ENCODE data around the gene NPHP3. TPM values are rescaled to one million over a fixed set of nuclear protein-coding genes. Genes with fewer than 3 reads are reported as not detected.

NPHP3 gene, protein sequence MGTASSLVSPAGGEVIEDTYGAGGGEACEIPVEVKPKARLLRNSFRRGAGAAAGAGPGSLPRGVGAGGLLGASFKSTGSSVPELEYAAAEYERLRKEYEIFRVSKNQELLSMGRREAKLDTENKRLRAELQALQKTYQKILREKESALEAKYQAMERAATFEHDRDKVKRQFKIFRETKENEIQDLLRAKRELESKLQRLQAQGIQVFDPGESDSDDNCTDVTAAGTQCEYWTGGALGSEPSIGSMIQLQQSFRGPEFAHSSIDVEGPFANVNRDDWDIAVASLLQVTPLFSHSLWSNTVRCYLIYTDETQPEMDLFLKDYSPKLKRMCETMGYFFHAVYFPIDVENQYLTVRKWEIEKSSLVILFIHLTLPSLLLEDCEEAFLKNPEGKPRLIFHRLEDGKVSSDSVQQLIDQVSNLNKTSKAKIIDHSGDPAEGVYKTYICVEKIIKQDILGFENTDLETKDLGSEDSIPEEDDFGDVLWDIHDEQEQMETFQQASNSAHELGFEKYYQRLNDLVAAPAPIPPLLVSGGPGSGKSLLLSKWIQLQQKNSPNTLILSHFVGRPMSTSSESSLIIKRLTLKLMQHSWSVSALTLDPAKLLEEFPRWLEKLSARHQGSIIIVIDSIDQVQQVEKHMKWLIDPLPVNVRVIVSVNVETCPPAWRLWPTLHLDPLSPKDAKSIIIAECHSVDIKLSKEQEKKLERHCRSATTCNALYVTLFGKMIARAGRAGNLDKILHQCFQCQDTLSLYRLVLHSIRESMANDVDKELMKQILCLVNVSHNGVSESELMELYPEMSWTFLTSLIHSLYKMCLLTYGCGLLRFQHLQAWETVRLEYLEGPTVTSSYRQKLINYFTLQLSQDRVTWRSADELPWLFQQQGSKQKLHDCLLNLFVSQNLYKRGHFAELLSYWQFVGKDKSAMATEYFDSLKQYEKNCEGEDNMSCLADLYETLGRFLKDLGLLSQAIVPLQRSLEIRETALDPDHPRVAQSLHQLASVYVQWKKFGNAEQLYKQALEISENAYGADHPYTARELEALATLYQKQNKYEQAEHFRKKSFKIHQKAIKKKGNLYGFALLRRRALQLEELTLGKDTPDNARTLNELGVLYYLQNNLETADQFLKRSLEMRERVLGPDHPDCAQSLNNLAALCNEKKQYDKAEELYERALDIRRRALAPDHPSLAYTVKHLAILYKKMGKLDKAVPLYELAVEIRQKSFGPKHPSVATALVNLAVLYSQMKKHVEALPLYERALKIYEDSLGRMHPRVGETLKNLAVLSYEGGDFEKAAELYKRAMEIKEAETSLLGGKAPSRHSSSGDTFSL (N-terminal part only)
- total RNA-seq (2022; extraction: Qiagen RNA extraction), result 6.6 to 8.9 TPM (median 8.6 TPM) in 5 replicates

DNA sequence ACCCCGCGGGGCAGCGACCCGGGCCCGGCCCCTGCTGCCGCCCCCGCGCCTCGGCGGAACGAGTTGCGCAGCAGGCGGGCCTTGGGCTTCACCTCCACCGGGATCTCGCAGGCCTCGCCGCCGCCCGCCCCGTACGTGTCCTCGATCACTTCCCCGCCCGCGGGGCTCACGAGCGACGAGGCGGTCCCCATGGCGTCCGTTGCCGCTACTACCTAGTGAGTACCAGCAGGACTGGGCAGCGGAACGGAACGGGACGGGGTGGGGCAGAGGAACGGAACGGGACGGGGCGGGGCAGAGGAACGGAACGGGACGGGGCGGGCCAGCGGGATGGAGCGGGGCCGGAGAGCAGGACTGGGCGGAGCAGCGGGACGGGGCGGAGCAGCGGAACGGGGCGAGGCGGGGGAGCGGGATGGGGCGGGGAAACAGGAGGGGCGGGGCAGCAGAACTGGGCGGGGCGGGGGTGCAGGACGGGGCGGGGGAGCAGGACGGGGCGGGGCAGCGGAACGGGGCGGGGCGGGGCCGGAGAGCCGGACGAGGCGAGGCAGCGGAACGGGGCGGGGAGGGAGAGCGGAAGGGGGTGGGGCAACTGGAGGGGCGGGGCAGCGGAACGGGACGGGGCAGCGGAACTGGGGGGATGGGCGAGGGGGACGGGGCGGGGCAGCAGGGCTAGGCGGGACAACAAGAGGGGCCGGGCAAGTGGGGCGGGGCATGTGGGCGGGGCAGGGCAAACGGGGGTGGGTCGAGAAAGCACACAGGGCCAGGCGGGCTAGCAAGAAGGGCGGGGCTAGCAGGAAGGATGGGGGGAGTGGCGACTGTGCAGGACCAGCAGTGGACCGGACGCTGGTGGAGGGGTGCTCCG is at the start of gene NPHP3:
Gene NPHP3, minus strand, starts transcription at position 245 of the 859 bp plus-strand sequence. Its CDS starts 54 bp downstream, at position 191.

DNA sequence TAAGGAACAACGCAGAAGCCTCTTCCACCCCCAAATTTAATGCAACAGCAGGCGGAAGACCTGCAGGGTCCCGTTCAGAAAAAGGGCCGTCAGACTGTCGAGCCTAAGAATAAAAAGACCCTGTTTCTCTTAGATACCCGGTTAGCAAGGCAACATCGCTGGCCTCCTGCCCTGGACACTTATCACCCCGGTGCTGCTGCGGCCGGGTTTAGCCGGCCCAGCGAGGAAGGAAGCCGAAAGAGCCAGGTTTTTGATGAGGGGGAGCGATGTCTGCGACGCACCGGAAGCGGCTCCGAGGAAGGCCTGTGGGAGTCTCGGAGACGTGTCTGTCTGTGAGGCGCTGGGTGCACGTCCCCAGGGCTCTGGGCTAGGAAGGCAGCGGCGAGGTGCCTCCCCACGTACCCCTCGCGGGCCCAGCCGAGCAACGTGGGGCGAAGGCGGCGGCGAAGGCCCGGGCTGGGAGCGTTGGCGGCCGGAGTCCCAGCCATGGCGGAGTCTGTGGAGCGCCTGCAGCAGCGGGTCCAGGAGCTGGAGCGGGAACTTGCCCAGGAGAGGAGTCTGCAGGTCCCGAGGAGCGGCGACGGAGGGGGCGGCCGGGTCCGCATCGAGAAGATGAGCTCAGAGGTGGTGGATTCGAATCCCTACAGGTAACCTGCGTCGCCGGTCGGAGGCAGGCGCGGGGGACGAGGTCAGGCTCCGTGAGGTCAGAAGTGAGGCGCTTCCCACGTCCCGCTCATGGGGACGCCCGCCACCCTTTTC is 62.0 kb downstream of the NPHP3 start, which contains the start of gene UBA5:
Gene UBA5, plus strand, starts transcription at position 278 of the 759 bp plus-strand sequence. Its CDS starts 209 bp downstream, at position 487.

DNA sequence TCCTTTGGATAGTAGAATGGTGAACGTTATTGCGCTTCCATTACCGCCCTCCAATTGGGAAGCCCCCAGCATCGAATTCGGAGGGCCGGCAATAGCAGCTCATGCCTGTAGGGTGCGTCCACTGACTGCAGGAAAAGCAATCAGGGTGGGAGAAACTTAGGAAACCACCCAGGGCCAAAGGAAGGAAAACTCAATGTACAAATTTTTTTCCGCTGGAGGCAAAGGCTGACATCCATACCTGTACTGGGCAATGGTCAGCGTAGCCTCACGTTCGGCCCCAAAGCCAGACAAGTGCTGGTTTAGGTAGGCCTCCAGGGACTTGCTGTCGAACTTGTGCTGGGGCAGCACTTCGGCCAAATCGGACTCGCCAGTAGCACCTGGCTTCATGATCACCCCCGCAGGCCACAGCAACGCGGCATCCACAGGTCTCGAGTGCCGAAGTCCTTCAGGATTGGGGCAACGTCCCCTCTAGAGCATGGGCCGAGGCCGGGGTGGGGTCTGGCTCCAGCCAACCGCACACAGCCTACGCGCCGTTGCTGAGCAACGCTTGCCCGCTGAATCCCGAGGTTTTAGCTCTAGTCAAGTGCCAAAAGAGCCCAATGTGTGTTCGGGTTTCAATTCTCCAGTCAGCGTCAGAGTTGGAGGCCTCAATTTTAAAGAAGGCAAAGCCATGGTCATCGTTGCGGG is 62.7 kb downstream of the NPHP3 start, which contains the start of gene ACAD11:
Gene ACAD11, minus strand, starts transcription at position 445 of the 687 bp plus-strand sequence. Its CDS starts 58 bp downstream, at position 387.

Other genes starting within 250 kb of the NPHP3 start
- gene ACKR4, start 125.1 kb downstream of the NPHP3 start, total RNA-seq (2022; extraction: Qiagen RNA extraction), result not detected in 5 replicates
- gene ACAD11, start 62.6 kb downstream of the NPHP3 start, total RNA-seq (2022; extraction: Qiagen RNA extraction), result 3.9 to 8.0 TPM (median 4.2 TPM) in 5 replicates
- 22.0 to 32.0 TPM (median 23.6 TPM) in 5 replicates for gene UBA5, start 62.1 kb downstream of the NPHP3 start, total RNA-seq (2022; extraction: Qiagen RNA extraction)